HG02759 (cell line): ENCODE measurements around the gene DERA.
"Not testable (repeated sequence)": the region's sequence is repeated elsewhere in the genome, so short reads cannot be mapped to it uniquely, and the experiment has no call there.

Source experiments
- ATAC-seq: cut with Tn5 transposase; IDR thresholded peaks from one replicate; pipeline ENCODE4 v1.9.1; 2021; ENCODE audit warnings: mild to moderate bottlenecking, moderate library complexity; ENCODE audit not compliant: unreplicated experiment

DERA gene

DNA sequence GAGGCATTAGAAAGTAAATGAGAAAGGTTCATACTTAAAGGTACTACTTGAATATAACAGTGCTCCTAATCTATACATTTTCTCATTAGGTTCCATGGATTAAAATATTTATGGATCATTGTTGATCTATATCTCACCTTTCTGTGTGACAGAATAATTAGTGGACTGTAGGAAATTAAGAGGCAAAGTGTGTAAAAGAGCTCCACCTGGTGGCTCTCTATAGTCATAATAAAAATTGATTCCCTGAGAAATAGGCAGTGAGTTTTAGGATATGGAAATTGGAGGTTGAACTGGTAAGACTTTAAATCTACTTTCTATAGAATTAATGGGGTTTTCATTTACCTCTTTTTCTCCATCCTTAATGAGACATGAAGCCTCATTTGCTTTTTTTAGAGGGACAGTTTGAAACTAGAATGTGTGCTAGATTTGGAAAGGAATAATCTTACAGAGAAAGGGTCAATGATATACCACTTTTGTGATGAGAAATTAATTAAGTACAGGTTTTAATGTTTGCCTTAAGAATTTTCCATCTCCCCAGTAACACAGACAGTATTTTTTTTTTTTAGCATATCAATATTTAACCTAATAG is 11.8 kb upstream of the DERA start:
- peak; percentile 70 for ATAC-seq

DNA sequence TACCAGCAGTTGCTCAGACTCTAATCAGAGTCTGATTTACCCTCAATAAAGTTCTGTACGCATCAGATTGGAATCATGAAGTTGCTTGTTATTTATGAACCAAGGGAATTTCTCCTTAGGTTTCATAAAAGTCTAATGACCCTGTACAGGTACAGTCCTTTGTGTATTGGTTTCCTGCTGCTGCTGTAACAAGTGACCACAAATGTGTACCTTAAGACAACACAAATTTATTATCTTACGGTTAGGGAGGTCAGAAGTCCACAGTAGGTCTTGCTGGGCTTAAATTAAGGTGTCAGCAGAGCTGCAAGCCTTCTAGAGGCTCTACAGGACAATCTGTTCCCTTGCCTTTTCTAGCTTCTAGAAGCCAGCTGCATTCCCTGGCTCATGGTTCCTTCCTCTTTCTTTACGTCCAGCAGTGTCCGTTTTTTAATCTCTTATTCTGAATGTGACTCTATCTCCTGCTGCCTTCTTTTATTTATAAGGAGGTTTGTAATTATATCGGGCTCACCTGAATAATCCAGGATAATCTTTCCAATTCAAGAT is 6.7 kb upstream of the DERA start:
- no peak for ATAC-seq

DNA sequence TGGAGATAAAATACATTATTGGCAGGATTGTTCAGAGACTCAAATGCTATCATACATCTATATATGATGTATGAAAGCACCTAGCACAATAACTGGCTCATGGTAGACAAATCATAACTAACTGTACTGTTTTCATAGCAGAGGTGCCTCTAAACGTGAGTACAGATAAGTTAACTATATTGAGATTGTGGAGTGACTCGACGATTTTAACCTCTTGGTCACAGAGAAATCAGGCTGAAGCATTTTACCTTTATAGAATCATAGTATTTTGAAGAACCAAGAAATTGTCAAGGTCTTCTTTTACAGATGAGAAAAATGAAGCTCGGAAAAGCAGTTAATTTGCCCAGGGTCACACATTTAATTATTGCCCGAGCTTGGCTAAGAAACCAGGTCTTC is 666 bp upstream of the DERA start:
- ATAC-seq = no peak

DNA sequence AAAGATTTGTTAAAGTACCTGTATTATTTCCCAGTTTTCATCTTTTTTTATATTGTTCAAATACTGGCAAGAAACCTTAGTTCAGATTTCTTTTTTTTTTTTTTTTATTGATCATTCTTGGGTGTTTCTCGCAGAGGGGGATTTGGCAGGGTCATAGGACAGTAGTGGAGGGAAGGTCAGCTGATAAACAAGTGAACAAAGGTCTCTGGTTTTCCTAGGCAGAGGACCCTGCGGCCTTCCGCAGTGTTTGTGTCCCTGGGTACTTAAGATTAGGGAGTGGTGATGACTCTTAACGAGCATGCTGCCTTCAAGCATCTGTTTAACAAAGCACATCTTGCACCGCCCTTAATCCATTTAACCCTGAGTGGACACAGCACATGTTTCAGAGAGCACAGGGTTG is 799 bp downstream of the DERA start:
- ATAC-seq = not testable (repeated sequence)

DNA sequence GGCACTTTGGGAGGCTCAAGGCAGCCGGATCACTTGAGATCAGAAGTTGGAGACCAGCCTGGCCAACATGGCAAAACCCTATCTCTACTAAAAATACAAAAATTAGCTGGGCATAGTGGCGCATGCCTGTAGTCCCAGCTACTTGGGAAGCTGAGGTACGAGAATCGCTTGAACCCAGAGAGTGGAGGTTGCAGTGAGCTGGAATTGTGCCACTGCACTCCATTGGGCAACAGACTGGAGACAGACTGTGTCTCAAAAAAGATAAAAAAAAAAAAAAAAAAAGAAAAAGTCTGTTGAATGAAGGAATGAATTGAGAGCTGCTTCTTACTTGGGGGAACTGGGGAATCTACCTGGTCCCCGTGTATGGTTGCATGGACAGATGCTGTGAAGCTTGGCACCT is 3.0 kb downstream of the DERA start:
- ATAC-seq = not testable (repeated sequence)

DNA sequence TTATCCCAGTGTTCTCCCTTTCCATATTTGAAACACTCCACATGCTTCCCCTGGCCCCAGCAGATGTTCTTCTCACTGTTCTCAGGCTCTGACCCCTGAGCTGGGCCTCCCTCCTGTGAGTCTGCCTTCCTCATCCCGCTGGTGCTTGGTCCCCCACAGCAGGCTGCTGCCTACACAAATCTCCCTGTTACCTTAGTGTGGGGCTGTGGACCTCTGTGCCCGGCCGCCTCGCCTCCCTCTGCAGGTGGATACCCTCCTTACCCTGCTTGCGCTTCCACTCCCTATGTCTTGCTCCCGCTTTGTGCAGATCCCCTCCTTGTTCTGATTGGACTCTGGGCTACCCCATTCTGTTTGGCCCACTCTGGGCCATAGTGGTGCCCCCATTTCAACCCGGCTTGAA is 6.9 kb downstream of the DERA start:
- ATAC-seq = no peak

DNA sequence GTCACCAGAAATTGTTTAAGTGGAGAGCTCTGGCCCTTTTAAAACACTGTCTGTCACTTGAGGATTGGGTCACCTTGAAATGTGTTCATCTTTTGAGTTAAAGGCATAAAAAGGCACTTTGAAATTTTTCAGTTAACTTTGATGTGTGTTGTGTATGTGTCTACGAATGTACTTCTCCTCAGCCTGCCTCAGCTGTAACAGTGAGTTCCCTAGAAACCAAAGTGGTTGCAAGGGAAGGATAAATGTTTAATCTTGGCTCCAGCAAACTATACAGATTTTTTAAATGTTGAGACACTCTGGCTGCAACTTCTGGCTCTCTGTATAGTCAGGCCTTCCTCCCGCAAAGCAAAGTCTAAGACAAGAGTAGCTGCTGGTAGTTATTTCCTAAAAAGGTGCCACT is 8.3 kb downstream of the DERA start:
- ATAC-seq = no peak

DNA sequence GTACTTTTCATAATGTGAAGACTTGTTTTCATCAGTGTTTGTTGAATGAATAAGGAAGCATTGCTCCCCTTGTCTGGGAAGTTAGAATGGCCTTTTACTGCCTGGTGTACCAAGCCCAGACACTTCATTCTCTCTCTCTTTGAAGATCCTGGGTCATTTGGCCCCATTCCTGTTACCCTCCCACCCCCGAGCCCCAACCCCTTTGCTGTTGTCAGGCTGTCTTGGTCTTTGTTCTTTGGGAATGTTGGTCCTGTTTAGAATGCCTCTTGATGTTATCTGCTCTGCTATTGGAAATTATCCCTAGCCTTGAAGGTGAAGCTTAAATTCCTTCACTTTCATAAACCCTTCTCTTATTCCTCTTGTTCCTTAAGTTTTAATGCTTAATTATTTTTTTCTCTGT is 13.8 kb downstream of the DERA start:
- no peak for ATAC-seq

DNA sequence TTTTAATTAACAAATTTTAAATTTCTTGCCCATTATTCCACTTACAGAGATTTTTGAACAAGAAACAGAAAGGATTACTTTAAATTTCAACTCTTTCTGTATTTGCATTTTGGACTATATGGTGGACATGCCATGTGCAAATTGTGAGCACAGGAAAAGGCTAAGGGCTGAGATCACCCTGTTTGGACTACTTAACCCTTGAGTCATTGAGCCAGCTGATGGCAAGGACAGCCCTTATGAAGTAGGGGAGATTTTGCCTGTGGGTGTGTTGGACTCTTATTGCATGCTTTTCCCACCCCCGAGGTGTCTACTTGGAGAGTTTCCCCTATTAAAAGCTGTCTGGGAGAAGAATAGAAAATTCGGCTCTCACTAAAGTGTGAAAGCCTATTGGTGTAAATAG is 17.2 kb downstream of the DERA start:
- no peak for ATAC-seq

DNA sequence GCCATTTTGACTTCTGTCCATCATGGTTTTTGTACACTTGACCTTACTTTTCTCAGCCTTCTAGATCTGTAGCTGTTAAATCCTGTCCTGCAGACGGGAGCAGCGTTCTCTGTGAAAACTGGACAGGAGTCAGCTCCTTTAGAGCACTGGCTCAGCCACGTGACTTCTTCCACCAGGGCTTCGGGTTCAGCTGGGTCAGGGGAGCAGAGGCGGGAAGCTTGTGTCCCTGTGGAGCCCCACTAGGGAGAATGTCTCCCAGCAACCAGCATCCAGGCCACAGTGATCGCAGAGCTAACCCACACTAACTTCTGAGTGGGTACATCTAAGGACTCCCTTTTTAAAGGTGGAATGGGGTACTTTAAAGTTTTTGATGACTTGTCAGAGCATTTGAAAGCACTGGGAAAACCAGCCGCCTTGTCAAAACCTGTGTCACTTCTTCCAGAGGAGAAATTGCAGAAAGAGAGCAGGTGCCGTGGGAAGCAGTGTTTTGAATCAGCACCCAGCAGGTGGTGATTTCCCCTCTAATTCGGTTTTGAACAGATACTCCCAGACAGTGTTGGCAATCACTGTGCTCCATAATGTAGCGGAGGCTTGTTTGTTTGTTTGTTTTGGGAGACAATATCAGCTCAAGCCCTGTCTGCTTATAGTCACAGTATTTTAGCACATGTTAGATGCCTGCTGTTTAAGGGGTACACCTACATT is 17.9 kb downstream of the DERA start:
- ATAC-seq = peak; percentile 44

DNA sequence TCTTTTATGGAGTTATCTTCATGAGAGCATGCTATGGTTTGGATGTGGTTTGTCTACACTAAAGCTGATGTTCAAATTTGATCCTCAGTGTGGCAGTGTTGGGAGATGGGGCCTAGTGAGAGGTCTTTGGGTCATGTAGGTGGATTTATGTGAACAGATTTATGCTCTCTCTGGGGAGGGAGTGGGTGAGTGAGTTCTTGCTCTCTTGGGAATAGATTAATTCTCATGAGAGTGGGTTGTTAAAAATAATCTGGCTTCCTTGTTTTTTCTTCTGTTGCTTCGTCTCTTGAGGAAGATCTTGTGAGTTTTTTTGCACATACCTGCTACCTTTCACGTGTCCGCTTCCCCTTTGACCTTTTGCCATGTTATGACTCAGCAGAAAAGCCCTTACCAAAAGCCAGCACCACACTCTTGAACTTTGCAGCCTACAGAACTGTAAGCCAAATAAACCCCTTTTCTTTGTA is 20.5 kb downstream of the DERA start:
- ATAC-seq = peak; percentile 79

DNA sequence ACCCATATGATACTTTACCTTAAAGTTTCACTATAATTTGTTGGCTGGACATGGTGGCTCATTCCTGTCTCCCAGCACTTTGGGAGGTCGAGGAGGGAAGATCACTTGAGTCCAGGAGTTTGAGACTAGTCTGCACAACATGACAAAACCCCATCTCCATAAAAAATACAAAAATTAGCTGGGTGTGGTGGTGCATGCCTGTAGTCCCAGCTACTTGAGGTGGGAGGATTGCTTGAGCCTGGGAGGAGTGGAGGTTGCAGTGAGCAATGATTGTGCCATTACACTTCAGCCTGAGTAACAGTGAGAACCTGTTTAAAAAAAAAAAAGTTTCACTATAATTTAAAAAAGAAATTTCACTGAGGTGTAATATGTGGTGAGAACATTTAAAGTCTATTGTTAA is 21.2 kb downstream of the DERA start:
- no peak for ATAC-seq

DNA sequence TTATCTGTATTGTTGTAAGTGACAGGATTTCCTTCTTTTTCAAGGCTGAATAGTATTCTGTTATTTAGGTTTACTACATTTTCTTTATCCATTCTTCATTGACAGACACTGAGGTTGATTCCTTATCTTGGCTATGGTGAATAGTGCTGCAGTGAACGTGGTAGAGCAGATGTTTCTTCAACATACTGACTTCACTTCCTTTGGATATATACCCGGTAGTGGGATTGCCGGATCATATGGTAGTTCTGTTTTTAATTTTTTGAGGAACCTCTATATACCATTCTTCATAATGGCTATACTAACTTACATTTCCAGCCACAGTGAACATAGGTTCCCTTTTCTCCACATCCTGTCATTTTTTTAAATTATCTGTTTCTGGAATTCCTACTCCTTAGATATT is 21.8 kb downstream of the DERA start:
- no peak for ATAC-seq

DNA sequence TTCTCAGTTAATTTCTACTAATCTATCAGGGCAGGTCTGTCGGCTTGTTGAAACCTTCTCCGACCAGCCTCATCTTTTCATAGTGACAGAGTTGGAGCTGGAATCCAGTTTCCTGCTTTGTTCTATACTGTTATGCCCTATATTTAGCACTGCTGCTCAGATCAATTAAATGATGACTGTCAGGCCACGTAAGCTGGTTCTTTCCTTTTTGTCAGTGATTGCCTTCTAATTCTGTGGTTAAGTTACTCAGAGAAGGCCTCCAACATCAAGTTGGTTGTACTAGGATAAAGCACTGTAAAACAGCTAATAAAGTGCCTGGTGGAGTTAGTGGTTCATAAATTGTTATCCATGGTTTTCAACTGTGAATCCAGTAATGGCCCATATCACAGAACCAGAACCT is 22.6 kb downstream of the DERA start:
- no peak for ATAC-seq

DNA sequence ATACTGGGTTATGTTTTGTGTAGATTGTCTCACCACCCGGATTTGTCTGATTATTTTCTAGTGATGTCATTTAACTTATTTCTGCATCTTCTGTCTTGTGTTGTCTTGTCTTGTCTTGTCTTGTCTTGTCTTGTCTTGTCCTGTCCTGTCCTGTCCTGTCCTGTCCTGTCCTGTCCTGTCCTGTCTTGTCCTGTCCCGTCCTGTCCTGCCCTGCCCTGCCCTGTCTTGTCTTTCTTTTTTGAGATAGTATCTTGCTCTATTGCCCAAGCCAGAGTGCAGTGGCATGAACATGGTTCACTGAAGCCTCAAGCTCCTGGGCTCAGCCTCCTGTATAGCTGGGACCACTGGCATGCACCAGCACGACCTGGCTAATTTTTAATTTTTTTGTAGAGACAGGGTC is 25.6 kb downstream of the DERA start:
- no peak for ATAC-seq

DNA sequence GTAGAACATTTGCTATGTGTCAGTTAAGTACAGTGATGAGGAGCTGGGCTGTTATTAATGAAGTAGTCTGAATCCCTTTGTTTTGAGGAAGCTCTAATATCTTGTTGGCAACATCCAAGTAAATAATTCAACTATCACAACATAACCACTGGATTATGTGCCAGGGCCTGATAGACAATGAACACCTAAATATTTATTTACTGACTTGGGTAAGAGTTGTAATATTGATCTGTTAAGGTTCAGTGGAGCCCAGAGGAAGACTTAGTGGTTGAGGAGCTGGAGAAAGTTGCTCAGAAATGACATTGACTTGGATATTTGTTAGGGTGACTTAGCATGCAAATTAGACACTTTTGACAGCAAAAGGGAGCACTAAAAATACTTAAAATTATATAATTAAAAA is 26.8 kb downstream of the DERA start:
- no peak for ATAC-seq

DNA sequence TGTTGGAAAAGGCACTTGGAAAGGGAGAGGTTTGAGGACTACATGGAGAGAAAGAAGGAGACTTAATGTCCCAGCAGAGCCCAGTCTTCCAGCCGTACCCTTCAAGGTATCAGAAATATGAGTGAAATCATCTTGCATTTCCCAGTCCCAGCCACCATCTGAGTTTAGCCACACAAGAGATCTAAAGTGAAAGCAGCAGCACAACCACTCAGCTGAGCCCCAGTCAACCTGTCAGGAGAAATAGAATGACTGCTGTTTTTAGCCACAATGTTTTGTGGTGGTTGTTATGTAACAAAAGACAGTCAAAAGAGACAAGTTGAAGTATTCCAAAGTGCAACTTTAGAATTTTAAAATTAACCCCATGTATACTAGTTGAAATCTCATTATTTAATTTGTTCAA is 28.0 kb downstream of the DERA start:
- no peak for ATAC-seq

DNA sequence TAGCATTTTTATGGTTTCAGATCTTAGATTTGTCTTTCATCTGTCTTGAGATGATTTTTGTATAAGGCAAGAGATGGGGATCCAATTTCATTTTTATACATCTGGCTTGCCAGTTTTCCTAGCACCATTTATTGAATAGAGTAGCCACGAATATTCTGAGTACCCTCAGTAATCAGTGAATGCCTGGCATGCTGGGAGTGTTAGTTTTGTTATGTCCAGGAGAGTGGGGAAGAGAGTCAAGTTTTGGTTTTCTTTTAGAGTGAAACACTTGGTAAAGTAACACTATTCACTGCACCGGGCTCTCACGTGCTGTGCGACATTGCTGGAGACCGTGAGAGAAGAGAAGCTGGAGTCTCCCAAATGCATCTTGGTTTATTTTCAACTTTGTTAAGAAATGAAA is 31.3 kb downstream of the DERA start:
- no peak for ATAC-seq

DNA sequence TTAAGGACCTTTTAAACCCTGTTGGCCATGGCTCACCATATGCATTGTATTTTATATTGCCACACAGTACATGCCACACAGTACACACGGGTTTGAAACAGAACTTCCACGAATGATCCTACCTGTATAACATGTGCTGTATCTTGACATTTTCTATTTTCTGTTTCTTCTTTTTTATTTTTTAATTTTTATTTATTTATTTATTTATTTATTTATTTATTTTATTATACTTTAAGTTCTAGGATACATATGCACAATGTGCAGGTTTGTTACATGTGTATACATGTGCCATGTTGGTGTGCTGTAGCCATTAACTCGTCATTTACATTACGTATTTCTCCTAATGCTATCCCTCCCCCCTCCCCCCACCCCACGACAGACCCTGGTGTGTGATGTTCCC is 32.4 kb downstream of the DERA start:
- not testable (repeated sequence) for ATAC-seq

DNA sequence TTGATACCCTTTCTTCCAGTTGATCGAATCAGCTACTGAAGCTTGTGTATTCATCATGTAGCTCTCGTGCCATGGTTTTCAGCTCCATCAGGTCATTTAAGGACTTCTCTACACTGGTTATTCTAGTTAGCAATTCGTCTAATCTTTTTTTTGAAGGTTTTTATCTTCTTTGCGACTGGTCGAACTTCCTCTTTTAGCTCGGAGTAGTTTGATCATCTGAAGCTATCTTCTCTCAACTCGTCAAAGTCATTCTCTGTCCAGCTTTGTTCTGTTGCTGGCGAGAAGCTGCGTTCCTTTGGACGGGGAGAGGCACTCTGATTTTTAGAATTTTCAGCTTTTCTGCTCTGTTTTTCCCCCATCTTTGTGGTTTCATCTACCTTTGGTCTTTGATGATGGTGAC is 37.3 kb downstream of the DERA start:
- ATAC-seq = not testable (repeated sequence)

DNA sequence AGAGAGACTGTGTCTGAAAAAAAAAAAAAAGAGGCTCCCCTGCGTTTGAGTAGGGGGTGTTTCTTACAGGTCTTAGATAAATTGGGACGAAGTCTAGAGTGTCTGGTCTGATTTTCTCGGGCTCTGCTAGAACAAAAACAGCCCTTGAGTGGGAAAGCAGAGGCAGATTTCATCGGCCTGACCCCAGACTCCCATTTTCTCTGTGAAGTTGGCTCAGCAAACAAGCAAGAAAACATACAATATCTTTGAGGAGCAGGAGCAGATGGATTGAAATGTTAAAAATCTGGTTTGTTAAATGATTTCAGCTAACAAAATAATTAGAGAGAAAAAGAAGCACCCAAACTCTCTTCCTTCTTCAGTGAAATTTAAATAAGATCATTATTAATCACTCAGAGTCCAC is 44.1 kb downstream of the DERA start:
- ATAC-seq = no peak

DNA sequence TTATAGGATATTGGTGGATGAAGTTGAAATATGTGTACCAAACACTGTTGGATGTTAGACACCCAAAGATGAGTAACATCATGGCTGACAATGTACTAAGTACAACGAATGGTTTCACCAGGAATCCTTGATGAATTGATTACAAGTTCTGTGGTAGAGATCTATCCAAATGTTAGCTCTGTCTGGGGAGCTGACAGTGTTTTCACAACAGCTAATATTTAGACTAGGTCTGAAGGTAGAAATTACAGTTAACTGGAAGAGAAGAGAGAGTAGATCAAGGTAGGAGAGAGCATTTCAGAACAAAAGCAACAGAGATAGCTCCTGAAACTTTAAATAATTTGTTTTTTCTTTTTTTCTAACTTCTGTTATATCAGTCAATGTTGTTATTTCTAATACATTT is 44.9 kb downstream of the DERA start:
- no peak for ATAC-seq
